ENCODE data around the gene CTDSPL.
A peak's percentile ranks its signal among the peaks of the same experiment; 100 is the strongest.

CTDSPL gene

DNA sequence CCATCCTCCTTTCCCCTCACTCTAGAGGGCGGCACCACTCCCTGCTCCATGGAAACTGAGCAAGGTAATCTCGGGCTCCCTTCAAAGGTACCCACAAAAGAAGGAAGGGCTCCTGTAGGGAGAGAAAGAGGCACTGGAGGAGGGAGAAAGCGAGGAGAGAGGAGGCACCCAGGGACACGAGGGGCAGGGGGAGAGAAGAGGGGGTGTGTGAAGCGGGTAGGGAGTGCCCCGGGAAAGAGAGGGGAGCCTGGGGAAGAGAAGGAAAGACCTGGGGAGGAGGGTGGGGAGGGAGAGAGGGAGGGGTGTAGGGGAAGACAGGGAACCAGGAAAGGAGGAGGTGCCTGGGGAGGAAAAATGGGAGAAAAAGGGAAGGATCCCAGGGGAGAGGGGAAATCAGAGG is 129.4 kb downstream of the CTDSPL start:
- no peak for DNase-seq

DNA sequence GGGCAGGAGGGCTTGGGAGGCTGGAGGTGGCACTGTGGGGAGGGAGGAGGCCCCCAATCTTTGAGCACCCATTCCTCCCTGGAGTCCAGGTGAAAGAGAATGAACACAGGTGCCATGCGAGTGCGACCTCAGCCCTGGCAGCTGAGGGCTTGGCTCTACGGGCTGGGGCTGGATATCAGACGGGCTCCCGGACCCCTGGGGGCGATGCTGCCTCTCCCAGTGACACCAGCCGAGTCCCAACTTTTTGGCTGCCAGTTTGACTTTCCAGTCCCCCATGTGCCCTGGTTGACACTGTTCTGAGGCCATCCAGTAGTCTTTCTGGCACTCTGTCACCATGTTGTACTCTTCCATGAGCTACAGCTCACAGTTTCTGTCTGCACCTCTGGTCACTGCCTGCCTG is 130.1 kb downstream of the CTDSPL start:
- no peak for DNase-seq

DNA sequence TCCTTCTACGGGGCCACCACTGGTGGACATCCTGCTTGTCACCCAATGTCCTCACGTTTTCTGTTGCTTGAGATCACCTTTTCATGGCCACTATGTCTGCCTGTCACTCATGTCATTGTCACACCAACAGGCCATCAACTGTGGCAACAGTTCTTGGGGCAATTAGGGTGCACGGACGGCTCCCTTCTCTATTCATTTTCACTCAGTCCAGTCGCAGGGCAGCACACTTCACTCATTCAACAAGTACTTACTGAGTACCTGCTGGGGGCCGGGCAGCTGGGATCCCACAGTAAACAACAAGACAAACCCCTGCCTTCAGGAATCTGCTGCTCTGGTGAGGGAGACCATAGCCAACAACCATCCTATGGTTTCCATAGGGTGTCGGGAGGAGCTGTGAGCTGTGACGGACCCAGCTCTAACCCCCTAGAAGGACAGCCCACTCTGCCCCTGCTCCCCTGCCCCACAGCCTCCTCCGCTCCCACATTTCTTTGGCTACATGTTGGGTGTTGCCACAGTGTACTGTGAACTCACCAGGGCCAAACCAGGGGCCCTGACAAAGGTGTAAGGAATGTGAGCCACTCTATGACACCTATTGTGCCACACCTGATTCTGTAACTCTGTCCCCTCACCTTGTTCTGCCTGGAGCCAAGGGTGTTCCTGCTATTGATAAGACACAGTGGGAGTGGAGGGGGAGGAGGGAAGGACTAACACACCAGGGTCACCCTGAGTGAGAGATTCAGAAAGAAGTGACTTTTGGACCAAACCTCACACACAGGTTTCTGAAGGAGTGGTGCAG is 130.8 kb downstream of the CTDSPL start:
- no peak for DNase-seq

DNA sequence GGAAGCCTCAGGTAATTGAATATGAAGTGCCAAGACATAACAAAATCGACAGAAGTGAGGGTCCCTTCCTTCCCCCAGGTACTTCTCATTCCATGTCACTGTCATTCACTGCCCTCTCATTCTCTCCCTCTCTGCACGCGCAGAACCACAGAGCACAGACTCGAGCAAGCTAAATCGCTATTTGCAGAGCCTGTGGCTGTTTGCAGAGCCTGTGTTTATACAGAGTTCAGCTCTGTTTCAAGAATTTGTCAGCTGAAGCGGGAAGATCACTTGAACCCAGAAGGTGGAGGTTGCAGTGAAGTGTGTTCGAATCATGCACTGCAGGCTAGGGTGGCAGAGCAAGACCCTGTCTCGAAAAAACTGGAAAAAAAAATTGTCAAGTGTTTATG is 131.4 kb downstream of the CTDSPL start:
- DNase-seq = no peak

DNA sequence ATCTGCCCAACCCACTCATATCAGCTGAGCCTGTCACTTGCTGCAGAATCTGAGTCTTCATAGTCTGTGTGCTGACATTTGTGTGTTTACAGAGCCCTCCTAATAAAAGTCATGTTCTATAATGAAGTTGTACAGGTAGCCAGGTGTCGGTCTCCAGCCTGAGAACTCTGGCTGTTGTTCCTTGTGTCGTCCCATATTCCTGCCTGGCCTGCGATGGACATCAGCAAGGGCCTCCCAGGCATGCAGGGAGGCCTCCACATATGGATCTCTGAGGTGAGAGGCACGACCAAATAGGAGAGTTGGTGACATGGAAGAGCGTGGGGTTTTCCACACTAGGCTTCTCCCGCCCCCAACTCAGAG is 131.8 kb downstream of the CTDSPL start:
- DNase-seq = no peak

DNA sequence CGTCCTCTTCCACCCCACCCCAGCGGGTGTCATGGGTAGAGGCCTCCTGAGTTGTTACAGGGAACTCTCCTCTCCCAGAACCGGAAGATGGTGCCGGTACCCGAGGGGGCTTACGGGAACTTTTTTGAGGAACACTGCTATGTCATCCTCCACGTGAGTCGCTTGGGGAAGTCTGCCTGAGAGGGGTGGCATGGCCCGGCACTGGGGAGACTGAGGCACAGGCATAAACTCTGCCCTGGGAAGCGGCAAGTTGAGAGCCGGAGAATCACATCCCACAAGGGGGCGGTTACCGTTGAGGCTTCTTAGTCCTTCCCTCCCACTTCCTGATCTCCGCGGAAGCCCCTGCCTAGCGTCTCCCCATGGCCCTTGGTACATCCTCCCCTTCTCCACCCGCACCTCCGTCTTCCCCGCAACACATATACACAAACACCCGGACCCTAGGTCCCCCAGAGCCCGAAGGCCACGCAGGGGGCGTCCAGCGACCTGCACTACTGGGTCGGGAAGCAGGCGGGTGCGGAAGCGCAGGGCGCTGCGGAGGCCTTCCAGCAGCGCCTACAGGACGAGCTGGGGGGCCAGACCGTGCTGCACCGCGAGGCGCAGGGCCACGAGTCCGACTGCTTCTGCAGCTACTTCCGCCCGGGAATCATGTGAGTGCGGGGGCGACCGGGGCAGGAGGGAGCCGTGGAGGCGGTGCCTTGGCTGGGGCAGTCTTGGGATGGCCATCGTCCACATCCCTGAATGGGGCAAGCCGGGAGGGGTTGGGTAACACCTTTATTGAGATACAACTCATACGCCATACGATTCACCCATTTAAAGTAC is 132.3 kb downstream of the CTDSPL start:
- DNase-seq = peak; percentile 34

DNA sequence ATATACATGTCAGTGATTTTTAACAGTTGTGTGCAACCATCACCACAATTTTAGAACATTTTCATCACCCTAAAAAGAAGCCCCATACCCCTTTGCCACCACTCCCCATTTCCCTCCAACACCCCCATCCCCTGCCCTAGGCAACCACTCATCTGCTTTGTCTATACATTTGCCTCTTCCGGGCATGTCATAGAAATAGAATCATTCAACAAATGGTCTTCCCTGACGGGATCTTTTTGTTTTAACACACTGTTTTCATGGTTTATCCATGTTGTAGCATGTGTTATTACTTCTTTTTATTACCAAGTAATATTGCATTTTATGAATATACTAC is 132.9 kb downstream of the CTDSPL start:
- no peak for DNase-seq

DNA sequence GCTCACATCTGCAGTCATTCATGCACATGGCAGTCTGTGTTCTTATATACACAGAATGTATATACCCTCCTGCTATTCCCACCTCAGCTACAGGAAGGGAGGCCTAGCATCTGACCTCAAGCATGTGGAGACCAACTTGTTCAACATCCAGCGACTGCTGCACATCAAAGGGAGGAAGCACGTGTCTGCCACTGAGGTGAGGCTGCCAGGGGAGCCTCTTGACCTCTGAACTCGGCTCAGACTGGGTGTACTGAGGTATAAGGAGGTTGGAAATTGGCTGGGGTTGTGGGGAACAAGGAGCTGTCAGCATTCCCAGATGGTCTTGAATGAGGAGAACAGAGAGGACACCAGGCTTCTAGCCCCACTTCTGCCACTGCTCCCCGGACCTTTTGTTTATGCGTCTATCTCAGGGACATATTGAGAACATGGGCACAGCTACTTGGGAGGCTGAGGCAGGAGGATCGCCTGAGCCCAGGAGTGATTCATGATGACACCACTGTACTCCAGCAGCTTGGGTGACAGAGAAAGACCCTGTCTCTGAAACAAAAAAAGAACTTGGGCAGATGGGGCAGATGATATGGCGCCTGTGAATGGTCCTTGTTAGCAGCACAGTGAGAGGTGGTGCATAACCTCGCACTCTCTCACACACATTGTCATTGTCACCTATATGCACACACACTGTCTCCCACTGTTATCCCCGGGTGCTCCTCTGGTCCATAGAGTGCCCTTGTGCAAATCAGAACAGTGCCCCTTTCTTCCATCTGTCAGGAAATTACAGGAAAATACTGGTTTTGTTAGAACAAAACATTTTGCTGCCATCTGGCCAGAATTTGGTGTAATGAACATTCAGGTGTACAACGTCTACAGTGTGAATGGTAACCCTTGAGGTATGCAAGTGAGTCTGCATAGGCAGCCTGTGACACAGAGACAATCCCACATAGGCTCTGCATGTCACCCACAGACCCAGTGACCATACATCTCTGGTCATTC is 134.3 kb downstream of the CTDSPL start:
- DNase-seq = no peak

DNA sequence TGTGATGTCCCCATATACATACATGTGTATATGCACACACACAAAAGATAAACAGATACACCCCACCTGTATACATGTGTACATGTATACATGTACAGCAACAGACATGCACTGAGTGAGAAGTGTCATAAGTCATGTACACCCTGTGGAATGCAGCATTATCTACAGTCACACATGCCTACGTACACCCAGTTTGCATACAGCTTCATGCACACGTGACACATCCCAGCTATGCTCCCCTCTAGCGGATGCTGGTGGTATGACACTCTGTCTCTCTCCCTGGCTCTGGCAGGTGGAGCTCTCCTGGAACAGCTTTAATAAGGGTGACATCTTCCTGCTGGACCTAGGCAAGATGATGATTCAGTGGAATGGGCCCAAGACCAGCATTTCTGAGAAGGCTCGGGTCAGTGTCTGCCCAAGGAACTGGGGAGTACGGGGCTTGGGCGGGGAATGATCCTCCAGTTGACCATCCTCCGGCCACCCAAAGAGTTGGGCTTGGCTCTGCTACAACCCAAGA is 135.2 kb downstream of the CTDSPL start:
- DNase-seq = peak; percentile 32

DNA sequence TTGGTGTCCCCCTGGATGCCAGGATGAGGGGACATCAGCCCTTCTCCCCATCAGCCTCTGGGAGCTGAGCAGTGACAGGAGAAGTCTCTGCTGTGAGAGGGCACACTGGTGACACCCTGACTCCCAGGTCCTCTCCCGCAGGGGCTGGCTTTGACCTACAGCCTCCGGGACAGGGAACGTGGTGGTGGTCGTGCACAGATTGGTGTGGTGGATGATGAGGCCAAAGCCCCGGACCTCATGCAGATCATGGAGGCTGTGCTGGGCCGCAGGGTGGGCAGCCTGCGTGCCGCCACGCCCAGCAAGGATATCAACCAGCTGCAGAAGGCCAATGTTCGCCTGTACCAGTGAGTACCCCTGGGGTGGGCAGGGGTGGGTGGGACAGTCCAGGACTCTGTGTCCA is 135.7 kb downstream of the CTDSPL start:
- DNase-seq = no peak

DNA sequence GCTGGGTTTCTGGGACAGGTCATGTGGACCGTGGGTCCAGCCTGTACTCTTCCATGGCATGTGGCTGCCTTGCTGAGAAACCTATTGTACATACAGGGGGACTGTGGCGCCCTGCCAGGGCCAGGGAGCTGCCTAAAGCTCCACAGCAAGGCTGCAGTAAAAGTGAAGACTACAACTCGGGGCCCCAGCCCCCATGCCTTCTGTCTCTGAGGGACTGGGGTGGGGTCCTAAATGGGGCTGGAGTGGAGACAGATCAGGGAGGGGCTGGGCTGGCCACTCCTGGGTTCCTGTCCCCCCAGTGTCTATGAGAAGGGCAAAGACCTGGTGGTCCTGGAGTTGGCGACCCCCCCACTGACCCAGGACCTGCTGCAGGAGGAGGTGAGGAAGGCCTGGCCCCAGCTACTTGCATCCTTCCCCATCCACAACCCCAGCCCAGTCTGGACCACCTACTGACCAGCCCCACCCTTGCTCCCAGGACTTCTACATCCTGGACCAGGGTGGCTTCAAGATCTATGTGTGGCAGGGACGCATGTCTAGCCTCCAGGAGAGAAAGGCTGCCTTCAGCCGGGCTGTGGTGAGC is 136.2 kb downstream of the CTDSPL start:
- no peak for DNase-seq

DNA sequence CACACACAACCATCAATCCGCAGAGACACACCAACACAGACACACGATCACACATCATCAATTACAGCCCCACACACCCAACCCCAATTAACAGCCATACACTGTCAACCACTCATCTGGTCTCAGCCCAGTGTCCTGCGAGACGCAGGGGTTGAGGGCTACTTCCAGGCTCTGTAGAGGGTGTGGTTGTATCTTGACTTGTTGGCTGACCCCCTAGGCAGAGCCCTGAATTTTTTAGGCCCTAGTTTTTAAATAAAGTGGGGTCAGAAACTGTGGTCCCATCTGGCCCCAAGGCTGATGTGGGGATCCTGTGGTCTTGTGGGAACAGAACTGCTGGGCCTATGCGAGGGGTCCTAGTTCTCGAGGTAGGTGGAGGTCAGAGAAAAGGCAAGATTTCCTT is 138.2 kb downstream of the CTDSPL start:
- DNase-seq = no peak

DNA sequence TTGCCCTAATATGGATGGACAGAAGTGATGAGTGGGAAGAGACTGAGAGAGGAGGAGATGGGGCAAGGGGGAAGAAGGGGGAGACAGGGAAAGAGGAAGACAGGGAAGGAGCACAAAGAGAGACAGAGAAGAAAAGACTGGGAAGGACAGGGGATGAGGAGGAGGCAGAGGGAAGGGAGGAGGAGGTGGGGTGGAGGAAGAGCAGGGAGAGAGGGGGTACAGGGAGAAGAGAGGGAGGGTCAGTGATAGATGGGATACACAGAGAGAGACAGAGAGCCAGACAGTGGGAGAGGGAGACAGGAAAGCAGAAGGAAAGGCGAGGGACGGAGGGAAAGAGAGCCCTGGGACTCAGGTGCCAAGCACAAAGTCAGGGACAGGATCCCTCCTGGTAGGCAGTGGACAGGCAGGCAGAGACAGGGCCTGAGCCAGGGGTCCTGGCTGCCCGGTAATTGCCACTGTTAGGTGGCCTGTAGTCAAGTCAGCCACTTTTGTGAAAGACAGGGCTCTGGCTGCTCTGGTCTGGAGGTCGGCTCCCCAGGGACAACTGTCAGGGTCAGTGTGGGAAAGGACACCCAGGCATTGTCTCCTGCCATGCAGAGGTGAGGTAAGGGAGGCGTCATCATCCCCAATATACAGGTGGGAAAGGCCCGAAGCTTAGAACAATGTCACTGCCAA is 138.7 kb downstream of the CTDSPL start:
- DNase-seq = no peak

DNA sequence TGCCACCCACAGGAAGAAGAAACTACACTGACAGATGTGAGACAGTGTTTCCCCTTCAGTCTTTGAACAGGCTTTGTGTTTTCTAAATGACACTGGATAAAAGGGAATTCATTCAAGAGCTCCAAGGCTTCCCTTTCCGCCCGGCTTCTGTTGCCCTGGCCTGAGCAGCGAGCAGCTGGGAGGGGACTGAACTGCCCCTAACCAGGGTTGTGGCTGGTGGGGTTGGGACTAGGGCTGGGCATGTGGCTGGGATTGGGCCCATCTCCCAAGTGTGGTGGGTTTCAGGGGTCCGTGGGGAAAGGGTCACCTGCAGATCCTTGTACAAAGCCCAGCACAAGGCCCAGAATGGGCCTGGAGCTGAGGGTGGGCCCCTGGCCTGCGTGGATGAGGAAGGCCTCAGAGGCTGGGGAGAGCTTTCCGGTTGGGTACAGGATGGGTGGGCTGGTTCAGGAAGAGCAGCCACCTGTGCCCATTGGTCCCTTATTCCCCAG is 139.3 kb downstream of the CTDSPL start:
- no peak for DNase-seq

DNA sequence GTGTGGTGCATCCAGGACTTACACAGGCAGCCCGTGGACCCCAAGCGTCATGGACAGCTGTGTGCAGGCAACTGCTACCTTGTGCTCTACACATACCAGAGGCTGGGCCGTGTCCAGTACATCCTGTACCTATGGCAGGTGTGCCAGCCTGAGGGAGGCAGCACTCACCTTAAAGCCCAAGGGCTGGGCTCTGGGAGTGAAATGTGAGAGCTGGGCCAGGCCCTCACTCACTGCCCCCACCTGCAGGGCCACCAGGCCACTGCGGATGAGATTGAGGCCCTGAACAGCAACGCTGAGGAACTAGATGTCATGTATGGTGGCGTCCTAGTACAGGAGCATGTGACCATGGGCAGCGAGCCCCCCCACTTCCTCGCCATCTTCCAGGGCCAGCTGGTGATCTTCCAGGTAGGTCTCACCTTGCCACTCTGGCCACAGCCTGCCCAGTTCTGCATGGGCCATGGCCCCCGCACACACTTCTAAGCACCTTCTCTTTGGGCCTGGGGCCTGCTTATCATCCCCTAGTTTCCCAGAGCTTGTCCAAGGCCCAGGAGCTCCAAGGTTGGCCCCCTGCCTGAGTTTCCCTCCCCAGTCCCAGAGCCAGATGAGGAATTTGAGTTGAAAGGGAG is 139.9 kb downstream of the CTDSPL start:
- DNase-seq = no peak

DNA sequence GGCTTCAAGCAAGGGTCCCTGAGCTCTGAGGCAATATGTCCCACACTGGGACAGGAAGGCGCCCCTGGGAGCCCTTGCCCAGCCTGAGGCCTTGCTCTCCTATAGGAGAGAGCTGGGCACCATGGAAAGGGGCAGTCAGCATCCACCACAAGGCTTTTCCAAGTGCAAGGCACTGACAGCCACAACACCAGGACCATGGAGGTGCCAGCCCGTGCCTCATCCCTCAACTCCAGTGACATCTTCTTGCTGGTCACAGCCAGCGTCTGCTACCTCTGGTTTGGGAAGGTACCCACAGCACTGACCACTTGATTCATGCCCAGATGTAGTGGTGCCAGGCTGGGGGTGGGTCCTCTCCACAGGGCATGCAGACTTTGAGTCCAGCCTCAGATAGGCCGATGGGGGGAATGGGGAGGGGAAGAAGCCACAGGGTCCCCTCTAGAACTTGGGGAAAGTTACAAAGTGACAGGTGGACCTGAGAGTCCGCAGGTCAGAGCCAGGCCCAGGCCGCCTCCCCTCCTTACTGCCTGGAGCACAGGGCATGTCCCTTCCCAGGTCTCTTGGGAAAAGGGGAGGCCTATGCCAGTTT is 140.7 kb downstream of the CTDSPL start:
- DNase-seq = no peak

DNA sequence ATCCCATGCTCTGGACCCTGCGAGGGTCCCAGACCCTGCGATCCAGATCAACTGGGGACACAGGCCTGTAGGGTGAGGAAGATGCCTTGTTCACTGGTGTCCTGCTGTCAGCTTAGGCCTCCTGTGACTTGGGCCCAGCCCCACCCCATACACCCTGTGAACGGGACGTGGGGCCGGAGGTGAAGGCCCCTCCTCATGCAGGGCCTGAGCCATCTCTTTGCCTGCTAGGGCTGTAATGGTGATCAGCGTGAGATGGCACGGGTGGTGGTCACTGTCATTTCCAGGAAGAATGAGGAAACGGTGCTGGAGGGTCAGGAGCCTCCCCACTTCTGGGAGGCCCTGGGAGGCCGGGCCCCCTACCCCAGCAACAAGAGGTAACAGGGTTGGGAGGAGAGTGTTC is 141.3 kb downstream of the CTDSPL start:
- no peak for DNase-seq

DNA sequence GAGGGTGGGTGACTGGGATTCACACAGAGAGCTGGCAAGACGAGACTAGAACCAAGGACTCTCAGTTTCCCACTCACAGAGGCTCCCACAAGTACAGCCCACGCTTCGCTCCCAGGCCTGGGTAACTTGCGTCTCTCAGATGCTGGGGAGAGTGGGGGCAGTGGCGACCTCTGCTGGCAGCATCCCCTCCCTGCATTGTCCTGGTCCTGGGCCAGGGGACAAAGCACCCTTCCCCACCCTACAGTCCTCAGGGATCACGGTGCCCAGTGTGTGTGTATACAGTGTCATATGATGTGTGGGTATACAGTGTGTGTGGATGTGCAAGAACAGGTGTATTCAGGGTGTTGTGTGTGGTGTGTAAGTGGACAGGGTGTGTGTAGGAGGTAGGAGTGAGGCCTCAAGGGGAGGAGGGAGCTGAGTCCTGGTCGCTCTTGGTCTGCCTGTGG is 141.7 kb downstream of the CTDSPL start:
- no peak for DNase-seq

DNA sequence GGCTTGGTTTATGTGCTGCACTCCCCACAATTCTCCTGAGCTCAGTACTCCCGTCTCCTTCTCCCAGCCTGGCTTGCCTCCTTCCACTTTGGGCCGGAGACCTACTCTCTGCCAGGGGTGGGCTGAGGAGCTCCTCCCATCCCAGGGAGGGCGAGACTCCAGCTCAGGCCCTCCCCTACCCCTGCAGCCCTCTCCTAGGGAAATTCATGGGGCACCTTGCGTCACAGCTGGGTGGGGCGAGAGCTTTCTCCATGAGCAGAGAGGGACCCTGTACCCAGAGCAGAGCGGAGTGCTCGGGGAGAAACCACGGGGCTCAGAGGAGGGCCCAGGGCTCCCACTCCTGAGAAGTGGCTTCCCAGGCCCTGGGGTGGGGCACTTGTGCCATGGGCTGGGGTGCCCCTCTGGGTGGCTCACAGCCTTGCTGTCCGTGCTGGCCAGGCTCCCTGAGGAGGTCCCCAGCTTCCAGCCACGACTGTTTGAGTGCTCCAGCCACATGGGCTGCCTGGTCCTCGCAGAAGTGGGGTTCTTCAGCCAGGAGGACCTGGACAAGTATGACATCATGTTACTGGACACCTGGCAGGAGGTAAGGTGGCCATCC is 142.2 kb downstream of the CTDSPL start:
- DNase-seq = no peak

DNA sequence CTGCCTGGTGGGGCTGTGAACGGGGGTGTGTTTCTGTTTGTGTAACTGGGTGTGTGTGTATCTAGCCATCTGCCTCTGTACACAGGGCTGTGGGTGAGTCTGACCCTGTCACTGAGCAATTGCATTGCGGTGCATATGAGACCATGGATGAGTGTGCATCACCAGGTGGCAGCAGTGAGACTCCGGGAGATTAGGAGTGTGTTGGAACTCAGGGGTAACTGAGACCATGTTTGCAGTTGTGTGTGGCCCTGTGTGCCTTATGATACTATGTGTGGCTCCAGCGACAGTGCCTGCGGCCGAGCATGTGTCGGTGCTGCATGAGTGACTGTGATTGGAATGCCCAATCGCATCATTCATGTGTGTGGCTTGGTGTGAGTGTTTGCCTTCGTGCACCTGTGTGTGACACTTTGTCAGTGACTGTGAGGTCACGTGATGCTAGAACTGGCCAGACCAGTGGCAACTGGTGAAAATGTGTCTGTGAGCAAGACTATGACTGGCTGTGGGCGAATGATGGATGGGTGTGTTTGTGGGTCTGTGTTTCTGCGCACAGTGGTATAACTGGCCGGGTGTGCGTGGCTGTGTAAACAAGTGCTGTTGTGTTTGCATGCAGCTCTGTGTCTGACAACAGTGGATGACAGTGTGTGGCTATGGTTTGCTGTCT is 142.9 kb downstream of the CTDSPL start:
- DNase-seq = no peak

Measured in SIG-M5 (cell line).